Measurements from ENCODE around the gene EEF2. TPM values are rescaled to one million over a fixed set of nuclear protein-coding genes. Genes with fewer than 3 reads are reported as not detected.

Gene EEF2
- total RNA-seq, 1 experiment from 2014 or later = 1,124 TPM

DNA sequence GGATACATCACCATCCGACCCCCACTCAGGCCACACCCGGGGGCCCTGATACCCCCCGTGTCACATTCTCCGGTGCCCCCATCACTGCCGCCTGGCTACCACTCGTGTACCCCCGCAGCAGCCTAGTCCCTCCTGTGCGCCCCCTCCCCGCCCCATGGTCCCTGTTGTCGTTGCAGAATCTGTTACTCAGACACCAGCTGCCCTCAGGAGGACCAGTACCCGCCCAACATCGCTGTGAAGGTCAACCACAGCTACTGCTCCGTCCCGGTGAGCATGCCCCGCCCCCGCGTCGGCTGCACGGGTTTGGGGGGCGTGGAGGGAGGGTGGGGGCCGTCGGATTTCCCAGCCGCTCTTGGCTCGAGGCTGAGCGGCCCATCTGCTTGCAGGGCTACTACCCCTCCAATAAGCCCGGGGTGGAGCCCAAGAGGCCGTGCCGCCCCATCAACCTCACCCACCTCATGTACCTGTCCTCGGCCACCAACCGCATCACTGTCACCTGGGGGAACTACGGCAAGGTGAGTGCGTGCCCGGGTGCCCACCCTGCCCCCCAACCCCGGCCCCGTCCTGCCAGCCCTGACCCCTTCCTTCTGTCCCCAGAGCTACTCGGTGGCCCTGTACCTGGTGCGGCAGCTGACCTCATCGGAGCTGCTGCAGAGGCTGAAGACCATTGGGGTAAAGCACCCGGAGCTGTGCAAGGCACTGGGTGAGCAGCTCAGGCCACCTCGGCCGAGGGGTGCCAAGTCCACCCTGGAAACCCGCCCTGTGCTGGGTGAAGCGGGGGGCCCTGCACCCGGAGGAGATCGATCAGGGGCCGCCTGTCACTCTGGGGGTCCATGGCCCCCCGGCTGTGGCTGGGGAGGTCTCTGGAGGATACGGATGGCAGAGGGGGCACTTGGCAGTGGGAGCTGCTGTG lies 43.3 kb upstream of the EEF2 start:
- Histone ChIP-seq H3K79me2 (ENCODE audit: low read length) (no peaks in the 10 kb centered on the region), H3K4me3 (ENCODE audit: low read length) (no peak overlapping the region), H3K4me2 (ENCODE audit: low read length) (no peak overlapping the region), H3K4me1 (ENCODE audit: insufficient read depth, low read length) (no peaks in the 10 kb centered on the region), H3K27me3 (ENCODE audit: low read length) (no peaks in the 10 kb centered on the region), H3K27ac (ENCODE audit: low read length) (no peak overlapping the region), H3F3A (ENCODE audit: low read length, unreplicated experiment) (no peaks in the 10 kb centered on the region), H3K36me3 (ENCODE audit: low read depth, low read length) (no peaks in the 10 kb centered on the region), H3K9me3 (ENCODE audit: low read length) (no peaks in the 10 kb centered on the region), H3K9ac (ENCODE audit: low read length) (no peak overlapping the region), H3K9me2 (replicated peaks; ENCODE audit: low read length) (no peaks in the 10 kb centered on the region), H4K20me1 (ENCODE audit: low read length) (no peaks in the 10 kb centered on the region), H2AFZ (ENCODE audit: low read length) (no peak overlapping the region)
- ATAC-seq (no peak), DNase-seq (no peak)
- CTCF ChIA-PET = no interaction called here
- POLR2A ChIA-PET (ENCODE audit: unreplicated experiment) = no interaction called here
- BruUV-seq (replicated peaks) = no TSS peak
- intact Hi-C loops (cut with micrococcal nuclease) = no loop called here
- TF ChIP-seq EZH2 (IDR thresholded peaks at IDR 0.05; ENCODE audit: low read length, unreplicated experiment) (no peak), EZH2phosphoT487 (IDR thresholded peaks at IDR 0.05; ENCODE audit: borderline replicate concordance, low read length) (no peak)
- TF ChIP-seq, protein P1, sequence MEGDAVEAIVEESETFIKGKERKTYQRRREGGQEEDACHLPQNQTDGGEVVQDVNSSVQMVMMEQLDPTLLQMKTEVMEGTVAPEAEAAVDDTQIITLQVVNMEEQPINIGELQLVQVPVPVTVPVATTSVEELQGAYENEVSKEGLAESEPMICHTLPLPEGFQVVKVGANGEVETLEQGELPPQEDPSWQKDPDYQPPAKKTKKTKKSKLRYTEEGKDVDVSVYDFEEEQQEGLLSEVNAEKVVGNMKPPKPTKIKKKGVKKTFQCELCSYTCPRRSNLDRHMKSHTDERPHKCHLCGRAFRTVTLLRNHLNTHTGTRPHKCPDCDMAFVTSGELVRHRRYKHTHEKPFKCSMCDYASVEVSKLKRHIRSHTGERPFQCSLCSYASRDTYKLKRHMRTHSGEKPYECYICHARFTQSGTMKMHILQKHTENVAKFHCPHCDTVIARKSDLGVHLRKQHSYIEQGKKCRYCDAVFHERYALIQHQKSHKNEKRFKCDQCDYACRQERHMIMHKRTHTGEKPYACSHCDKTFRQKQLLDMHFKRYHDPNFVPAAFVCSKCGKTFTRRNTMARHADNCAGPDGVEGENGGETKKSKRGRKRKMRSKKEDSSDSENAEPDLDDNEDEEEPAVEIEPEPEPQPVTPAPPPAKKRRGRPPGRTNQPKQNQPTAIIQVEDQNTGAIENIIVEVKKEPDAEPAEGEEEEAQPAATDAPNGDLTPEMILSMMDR (conservative IDR thresholded peaks at IDR 0.05; ENCODE audit: low read depth, low read length) = no peak

DNA sequence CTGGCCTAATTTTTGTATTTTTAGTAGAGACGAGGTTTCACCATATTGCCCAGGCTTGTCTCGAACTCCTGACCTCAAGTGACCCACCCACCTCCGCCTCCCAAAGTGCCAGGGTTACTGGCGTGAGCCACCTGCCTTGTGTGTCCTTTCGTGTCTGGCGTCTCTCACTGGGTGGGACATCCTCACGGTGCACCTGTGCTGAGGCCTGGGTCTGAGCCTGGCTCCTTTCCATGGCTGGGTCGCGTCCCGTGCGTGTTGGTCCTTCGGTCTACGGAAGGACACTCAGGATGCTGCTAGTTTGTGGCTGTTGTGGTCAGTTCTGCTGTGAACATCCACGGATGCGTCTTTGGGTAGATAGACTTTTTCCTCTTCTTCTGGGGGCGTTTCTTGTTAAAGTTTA lies 41.9 kb upstream of the EEF2 start:
- no peak overlapping the region for H3K4me2 ChIP-seq (ENCODE audit: low read length)
- no peak overlapping the region for H3K4me3 ChIP-seq (ENCODE audit: low read length)
- CTCF ChIA-PET = interaction anchor here (0.8 kb wide), 1 partner anchor 40 kb away, joined by 3 read pairs; no protein-coding TSS in a partner anchor
- H4K20me1 ChIP-seq (ENCODE audit: low read length) = no peaks in the 10 kb centered on the region
- no TSS peak for BruUV-seq (replicated peaks)
- no peaks in the 10 kb centered on the region for H3K9me2 ChIP-seq (replicated peaks; ENCODE audit: low read length)
- no peak for ATAC-seq
- no peaks in the 10 kb centered on the region for H3K27me3 ChIP-seq (ENCODE audit: low read length)
- TF ChIP-seq, protein P1 (conservative IDR thresholded peaks at IDR 0.05; ENCODE audit: low read depth, low read length) = no peak
- no peak for TF ChIP-seq EZH2 (IDR thresholded peaks at IDR 0.05; ENCODE audit: low read length, unreplicated experiment)
- TF ChIP-seq EZH2phosphoT487 (IDR thresholded peaks at IDR 0.05; ENCODE audit: borderline replicate concordance, low read length) = no peak
- no peaks in the 10 kb centered on the region for H3F3A ChIP-seq (ENCODE audit: low read length, unreplicated experiment)
- no peak overlapping the region for H2AFZ ChIP-seq (ENCODE audit: low read length)
- POLR2A ChIA-PET (ENCODE audit: unreplicated experiment) = no interaction called here
- H3K79me2 ChIP-seq (ENCODE audit: low read length) = 0 out of 2 replicates have a peak, but pooled peaks cover under 1% of the 10 kb centered on the region
- H3K9ac ChIP-seq (ENCODE audit: low read length) = no peak overlapping the region
- H3K36me3 ChIP-seq (ENCODE audit: low read depth, low read length) = no peaks in the 10 kb centered on the region
- intact Hi-C loops (cut with micrococcal nuclease) = no loop called here
- DNase-seq = no peak
- H3K9me3 ChIP-seq (ENCODE audit: low read length) = no peaks in the 10 kb centered on the region
- no peaks in the 10 kb centered on the region for H3K4me1 ChIP-seq (ENCODE audit: insufficient read depth, low read length)
- no peak overlapping the region for H3K27ac ChIP-seq (ENCODE audit: low read length)

DNA sequence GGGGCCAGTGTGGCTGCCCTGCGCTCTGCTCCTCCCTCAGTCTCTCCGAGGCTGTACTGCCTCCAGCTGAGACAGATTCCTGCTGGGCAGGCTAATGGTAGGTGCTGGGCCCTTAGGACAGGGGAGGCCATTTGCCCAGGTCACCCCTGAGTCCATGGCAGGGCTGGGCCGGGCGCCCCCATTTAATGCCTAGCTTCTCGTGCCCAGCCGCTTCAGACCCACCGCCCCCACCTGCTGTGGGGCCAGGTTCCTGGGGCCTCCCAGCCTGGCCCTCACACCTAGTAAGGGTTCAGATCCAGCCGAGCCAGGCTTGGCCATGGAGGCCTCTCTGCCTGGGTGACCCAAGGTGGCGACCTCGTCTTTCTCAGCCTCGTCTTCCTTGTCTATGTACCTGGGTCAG lies 40.1 kb upstream of the EEF2 start:
- POLR2A ChIA-PET (ENCODE audit: unreplicated experiment) = no interaction called here
- Histone ChIP-seq H3K27ac (ENCODE audit: low read length) (no peak overlapping the region), H3K79me2 (ENCODE audit: low read length) (peaks cover 10% of the 10 kb centered on the region; the same call in 1 of the 2 replicates), H3K36me3 (ENCODE audit: low read depth, low read length) (no peaks in the 10 kb centered on the region), H3K9ac (ENCODE audit: low read length) (no peak overlapping the region), H3K27me3 (ENCODE audit: low read length) (no peaks in the 10 kb centered on the region), H3K9me2 (replicated peaks; ENCODE audit: low read length) (no peaks in the 10 kb centered on the region), H3K4me1 (ENCODE audit: insufficient read depth, low read length) (no peaks in the 10 kb centered on the region), H3K4me2 (ENCODE audit: low read length) (no peak overlapping the region), H4K20me1 (ENCODE audit: low read length) (no peaks in the 10 kb centered on the region), H3K9me3 (ENCODE audit: low read length) (no peaks in the 10 kb centered on the region), H3K4me3 (ENCODE audit: low read length) (no peak overlapping the region), H3F3A (ENCODE audit: low read length, unreplicated experiment) (no peaks in the 10 kb centered on the region), H2AFZ (ENCODE audit: low read length) (no peak overlapping the region)
- intact Hi-C loops (cut with micrococcal nuclease) = no loop called here
- CTCF ChIA-PET = no interaction called here
- DNase-seq (no peak), ATAC-seq (no peak)
- TF ChIP-seq, protein P1 (conservative IDR thresholded peaks at IDR 0.05; ENCODE audit: low read depth, low read length) = no peak
- TF ChIP-seq EZH2phosphoT487 (IDR thresholded peaks at IDR 0.05; ENCODE audit: borderline replicate concordance, low read length) (no peak), EZH2 (IDR thresholded peaks at IDR 0.05; ENCODE audit: low read length, unreplicated experiment) (no peak)
- no TSS peak for BruUV-seq (replicated peaks)

Data from PC-3 (cell line).